A549 (cell line): Measurements from ENCODE around the gene MACF1. TPM values are rescaled to one million over a fixed set of nuclear protein-coding genes. Genes with fewer than 3 reads are reported as not detected.
"Not testable (repeated sequence)": the region's sequence is repeated elsewhere in the genome, so short reads cannot be mapped to it uniquely, and the experiment has no call there.

ENCODE experiments used
- ATAC-seq, 2 experiments: fragments of 200-7000 bp in 1 of 2; fragments of >200 bp in 1 of 2; cut with Nextera tagmentation in 1 of 2; cut with Tn5 transposase in 1 of 2; 3 replicates each; pipeline versions ENCODE4 v1.8.0 to v1.9.1; 2018 to 2020; ENCODE audit warnings: mild to moderate bottlenecking in 1 of 2, moderate library complexity in 1 of 2
- CTCF ChIA-PET: fragments of 300-600 bp; sonication (Branson Sonifier 250); formaldehyde crosslinking; extraction: SDS; loops from one replicate; lab custom pipeline; 2021; ENCODE audit warnings: antibody characterized with exemption, inconsistent platforms; lab: Yijun Ruan, JAX
- POLR2A ChIA-PET: fragments of 350-600 bp; formaldehyde crosslinking; extraction: SDS; loops from one replicate; lab custom pipeline; 2021; ENCODE audit warnings: antibody characterized with exemption, inconsistent platforms; lab: Yijun Ruan, JAX
- DNase-seq, 2 experiments: peaks; one replicate each; pipeline versions ENCODE4 v3.0.0 to v3.0.0-alpha.2; 2011 to 2016; ENCODE audit warnings: low read depth in 1 of 2, low spot score in 1 of 2
- FAIRE-seq: peaks from 2 replicates; lab custom pipeline; 2011; peaks lifted over from hg19 to GRCh38; lab: Jason Lieb, UNC
- H3K27ac ChIP-seq, 2 experiments: fragments of >200 bp; sonication (Bioruptor Twin); formaldehyde crosslinking; 3 replicates each; pipeline ENCODE4 v1.5.1; 2016 to 2017
- H3K4me1 ChIP-seq: fragments of >200 bp; sonication (Bioruptor Twin); formaldehyde crosslinking; 3 replicates; pipeline ENCODE4 v1.6.1; 2016
- H3K4me2 ChIP-seq: fragments of >200 bp; sonication (Bioruptor Twin); formaldehyde crosslinking; 3 replicates; pipeline ENCODE4 v1.6.1; 2016
- H3K4me3 ChIP-seq: fragments of >200 bp; sonication (Bioruptor Twin); formaldehyde crosslinking; 3 replicates; pipeline ENCODE4 v1.5.1; 2016
- H3K9me3 ChIP-seq: fragments of >200 bp; sonication (Bioruptor Twin); formaldehyde crosslinking; 3 replicates; pipeline ENCODE4 v1.6.1; 2016
- BCL3 ChIP-seq: fragments of >200 bp; sonication (Bioruptor Twin); formaldehyde crosslinking; IDR thresholded peaks from 3 replicates; pipeline ENCODE4 v1.6.1; 2016
- BHLHE40 ChIP-seq: IDR thresholded peaks from 2 replicates; pipeline ENCODE4 v1.6.1; 2012; ENCODE audit warnings: low read depth, low read length, inconsistent platforms
- CBX2 ChIP-seq: fragments of 200-600 bp; sonication (generic); IDR thresholded peaks from 2 replicates; pipeline ENCODE4 v1.6.1; 2016; ENCODE audit warnings: low read depth, mild to moderate bottlenecking, borderline replicate concordance
- CBX8 ChIP-seq: fragments of 200-600 bp; sonication (generic); IDR thresholded peaks from 2 replicates; pipeline ENCODE4 v1.6.1; 2016
- E2F6 ChIP-seq: IDR thresholded peaks from 2 replicates; pipeline ENCODE4 v1.6.1; 2012; ENCODE audit warnings: low read depth, borderline replicate concordance
- EHF ChIP-seq: fragments of 250-450 bp; sonication (Bioruptor Pico); IDR thresholded peaks from 2 replicates; pipeline ENCODE4 v1.5.0; 2020; ENCODE audit warnings: mild to moderate bottlenecking
- EHMT2 ChIP-seq: fragments of 200-600 bp; sonication (generic); IDR thresholded peaks from 2 replicates; pipeline ENCODE4 v1.6.1; 2016; ENCODE audit warnings: antibody characterized with exemption, low read depth, mild to moderate bottlenecking, moderate library complexity
- HDAC2 ChIP-seq: fragments of 200-600 bp; sonication (generic); IDR thresholded peaks from 2 replicates; pipeline ENCODE4 v1.6.1; 2016
- HEYL ChIP-seq: fragments of 250-450 bp; sonication (Bioruptor Pico); IDR thresholded peaks from 2 replicates; pipeline ENCODE4 v1.8.0; 2021; ENCODE audit warnings: mild to moderate bottlenecking, moderate library complexity
- HMGXB4 ChIP-seq: fragments of 250-450 bp; sonication (Bioruptor Pico); IDR thresholded peaks from 2 replicates; pipeline ENCODE4 v1.5.0; 2021; ENCODE audit warnings: mild to moderate bottlenecking, moderate library complexity, borderline replicate concordance
- HOXA7 ChIP-seq: fragments of 250-450 bp; sonication (Bioruptor Pico); IDR thresholded peaks from 2 replicates; pipeline ENCODE4 v1.5.0; 2020; ENCODE audit warnings: mild to moderate bottlenecking, moderate library complexity
- HOXB13 ChIP-seq: fragments of 250-450 bp; sonication (Bioruptor Pico); IDR thresholded peaks from 2 replicates; pipeline ENCODE4 v1.5.0; 2020; ENCODE audit warnings: low read depth, mild to moderate bottlenecking, moderate library complexity
- JUN ChIP-seq, 2 experiments: fragments of >200 bp; sonication (Bioruptor Twin); formaldehyde crosslinking; IDR thresholded peaks; 2 replicates in 1 of 2; 3 replicates in 1 of 2; pipeline ENCODE4 v1.6.1; 2016 to 2017
- MAFK ChIP-seq: fragments of 450-650 bp; IDR thresholded peaks from 2 replicates; pipeline ENCODE4 v1.6.1; 2014; ENCODE audit not compliant: partially characterized antibody
- PBX3 ChIP-seq: IDR thresholded peaks from 2 replicates; pipeline ENCODE4 v1.6.1; 2012
- POLR2A ChIP-seq: IDR thresholded peaks from 2 replicates; pipeline ENCODE4 v1.6.1; 2012; ENCODE audit warnings: mild to moderate bottlenecking, low read length
- POLR2AphosphoS2 ChIP-seq: conservative IDR thresholded peaks from 2 replicates; pipeline ENCODE4 v1.6.1; 2012; ENCODE audit warnings: low read length, improper control_type of control experiment, inconsistent platforms
- RAD21 ChIP-seq, 2 experiments: fragments of >200 bp in 1 of 2; sonication (Bioruptor Twin) in 1 of 2; formaldehyde crosslinking in 1 of 2; IDR thresholded peaks in 1 of 2; conservative IDR thresholded peaks in 1 of 2; 2 replicates in 1 of 2; 3 replicates in 1 of 2; pipeline ENCODE4 v1.6.1; 2012 to 2018; ENCODE audit warnings: inconsistent platforms in 1 of 2
- RCOR1 ChIP-seq: fragments of 150-350 bp; IDR thresholded peaks from 2 replicates; pipeline ENCODE4 v1.6.1; 2014; ENCODE audit warnings: antibody characterized with exemption, low read length, low read depth
- SREBF2 ChIP-seq: fragments of 450-650 bp; IDR thresholded peaks from 2 replicates; pipeline ENCODE4 v1.6.1; 2014; ENCODE audit warnings: mild to moderate bottlenecking, moderate library complexity
- TFCP2L1 ChIP-seq: fragments of 250-450 bp; sonication (Bioruptor Pico); IDR thresholded peaks from 2 replicates; pipeline ENCODE4 v1.5.0; 2021; ENCODE audit warnings: mild to moderate bottlenecking
- ZNF302 ChIP-seq: fragments of 250-450 bp; sonication (Bioruptor Pico); IDR thresholded peaks from 2 replicates; pipeline ENCODE4 v1.9.0; 2021; ENCODE audit warnings: inconsistent platforms, mild to moderate bottlenecking, moderate library complexity
- ZSCAN20 ChIP-seq: fragments of 250-450 bp; sonication (Bioruptor Pico); IDR thresholded peaks from 2 replicates; pipeline ENCODE4 v1.8.0; 2022; ENCODE audit warnings: mild to moderate bottlenecking, moderate library complexity
- WGBS: methylation state at CpG from one replicate; pipeline ENCODE4 v1.1.6; 2017; ENCODE audit errors: missing lambda C conversion rate; 5-methylcytosine and 5-hydroxymethylcytosine counted together
- polyA plus RNA-seq, 4 experiments: library from polyadenylated mRNA; depleted of rRNA in 3 of 4; stranded (reverse); fragments of >200 nt; fragmentation: RNase III in 1 of 4; extraction: RNeasy Plus Mini Kit Qiagen cat#74134 plus additional on column Dnase treatment in 1 of 4; gene quantifications; 2 replicates in 3 of 4; 3 replicates in 1 of 4; pipeline ENCODE4 v1.2.3, GENCODE V29; 2011 to 2017

MACF1 gene
- polyA plus RNA-seq, 2 of the 4 experiments (the other 2 are of a cell fraction), result 45.7 to 64.2 TPM

GRCh38 chr1:39473324-39473723, 268.8 kb downstream of the MACF1 start:
- Histone ChIP-seq H3K9me3 (no peaks in the 10 kb centered on the region), H3K27ac (no peak overlapping the region), H3K4me1 (no peaks in the 10 kb centered on the region), H3K4me3 (no peak overlapping the region), H3K4me2 (no peak overlapping the region)
- ATAC-seq (no peak), FAIRE-seq (no peak), DNase-seq (no peak)
- ChIA-PET CTCF (interaction anchor here (0.9 kb wide), 1 partner anchor 66 kb away, joined by 3 read pairs; no protein-coding TSS in a partner anchor), POLR2A (no interaction called here)
- TF ChIP-seq SREBF2, result no peak
- no peak for TF ChIP-seq E2F6
- TF ChIP-seq HOXA7 (CRISPR knock-in tag), result no peak
- TF ChIP-seq ZSCAN20 (CRISPR knock-in tag), result no peak
- TF ChIP-seq MAFK, result no peak
- no peak for TF ChIP-seq BCL3
- 97% methylated on average over 4 of the region's 4 CpGs for WGBS

- TF ChIP-seq POLR2A (no peak), RAD21 (conservative IDR thresholded peaks at IDR 0.05 in 1 of 2, IDR thresholded peaks at IDR 0.05 in 1 of 2) (no peak), RCOR1 (no peak), ZNF302 (CRISPR knock-in tag) (no peak), HMGXB4 (CRISPR knock-in tag) (no peak), BHLHE40 (no peak), HEYL (CRISPR knock-in tag) (no peak), POLR2AphosphoS2 (no peak), JUN (IDR thresholded peaks at IDR 0.05) (no peak)
- H3K4me3 ChIP-seq, result no peak overlapping the region
- no peak overlapping the region for H3K4me2 ChIP-seq
- WGBS, result 94% methylated on average over 4 of the region's 4 CpGs
- ATAC-seq (no peak), DNase-seq (no peak), FAIRE-seq (no peak)
- ChIA-PET CTCF (no interaction called here), POLR2A (interaction anchor here (0.6 kb wide), 1 partner anchor 144 kb away, joined by 4 read pairs; no protein-coding TSS in a partner anchor)
- H3K9me3 ChIP-seq, result no peaks in the 10 kb centered on the region
- H3K27ac ChIP-seq, result no peak overlapping the region
- H3K4me1 ChIP-seq, result no peaks in the 10 kb centered on the region
These were observed 270.3 kb downstream of the MACF1 start for GRCh38 chr1:39474810-39475209.

GRCh38 chr1:39475551-39475950, 271.1 kb downstream of the MACF1 start:
- H3K4me2 ChIP-seq, CTCF ChIA-PET, H3K9me3 ChIP-seq, DNase-seq, H3K4me1 ChIP-seq, H3K4me3 ChIP-seq, FAIRE-seq, H3K27ac ChIP-seq: not testable (repeated sequence)
- WGBS, result 80% methylated on average over 1 of the region's 1 CpG
- POLR2A ChIA-PET, result interaction anchor here (0.6 kb wide), 1 partner anchor 144 kb away, joined by 4 read pairs; no protein-coding TSS in a partner anchor
- peak in 1 of 2 experiments; percentile 31; a peak in 4 of 6 replicates for ATAC-seq

- ChIA-PET POLR2A (no interaction called here), CTCF (interaction anchor here (1.5 kb wide), 1 partner anchor 61 kb away, joined by 3 read pairs; no protein-coding TSS in a partner anchor)
- no peak for ATAC-seq
- TF ChIP-seq HOXB13 (CRISPR knock-in tag), result no peak
- TF ChIP-seq EHF (CRISPR knock-in tag), result no peak
- TF ChIP-seq HOXA7 (CRISPR knock-in tag), result no peak
- TF ChIP-seq BCL3, result no peak
- no peak for TF ChIP-seq EHMT2
- TF ChIP-seq CBX2, result no peak
- TF ChIP-seq CBX8, result no peak
- TF ChIP-seq PBX3, result no peak
- TF ChIP-seq RAD21 (conservative IDR thresholded peaks at IDR 0.05 in 1 of 2, IDR thresholded peaks at IDR 0.05 in 1 of 2), result no peak
- TF ChIP-seq TFCP2L1 (CRISPR knock-in tag), result no peak
- TF ChIP-seq HDAC2, result no peak
- TF ChIP-seq POLR2A, result no peak
These were observed 273.8 kb downstream of the MACF1 start for GRCh38 chr1:39478126-39478915.

More at GRCh38 chr1:39478126-39478915, 273.8 kb downstream of the MACF1 start:
- FAIRE-seq, result no peak
- DNase-seq, result no peak
- Histone ChIP-seq H3K27ac (no peak overlapping the region), H3K4me1 (no peaks in the 10 kb centered on the region), H3K9me3 (no peaks in the 10 kb centered on the region), H3K4me3 (no peak overlapping the region), H3K4me2 (no peak overlapping the region)
- 98% methylated on average over 5 of the region's 5 CpGs for WGBS
